ENCODE results near the gene EFCAB11.

GRCh38 chr14:89902881-89903280 is 51.6 kb downstream of the EFCAB11 start:
- no peak for TF ChIP-seq POLR2AphosphoS5 (IDR thresholded peaks at IDR 0.05; ENCODE audit: insufficient read depth, low read depth, low read length)
- no peak for TF ChIP-seq POLR2A (IDR thresholded peaks at IDR 0.05; ENCODE audit: low read depth, low read length)
- TF ChIP-seq MYC (IDR thresholded peaks at IDR 0.05; ENCODE audit: low read depth, low read length): no peak
- TF ChIP-seq MAX (IDR thresholded peaks at IDR 0.05; ENCODE audit: insufficient read depth, insufficient read length): no peak
- no peak for TF ChIP-seq CTCF (IDR thresholded peaks at IDR 0.05; ENCODE audit: extremely low read depth in 1 of 2, insufficient read depth in 1 of 2, low read depth in 1 of 2, low read length in 2 of 2)
- TF ChIP-seq EZH2 (IDR thresholded peaks at IDR 0.05; ENCODE audit: borderline replicate concordance, low read depth, low read length, severe bottlenecking): no peak
- TF ChIP-seq JUN (IDR thresholded peaks at IDR 0.05; ENCODE audit: borderline replicate concordance, insufficient read depth, insufficient read length, low read depth): no peak
- TF ChIP-seq FOS (IDR thresholded peaks at IDR 0.05; ENCODE audit: borderline replicate concordance, insufficient read depth, low read length): no peak
- TF ChIP-seq GATA2 (IDR thresholded peaks at IDR 0.05; ENCODE audit: insufficient read depth, insufficient read length, low read depth, low read length): no peak

All from endothelial cell of umbilical vein (primary cell).